Duodenal mucosa (tissue), 2 donors: ENCODE data around the gene MYDGF.

Experiments used
- H3K27ac ChIP-seq: one replicate; pipeline ENCODE4 v1.7.0; 2013; ENCODE audit warnings: low read depth, low read length
- H3K27me3 ChIP-seq, 2 donors: one replicate each; pipeline ENCODE4 v1.7.0; 2013; ENCODE audit warnings: low read length in 2 of 2, control low read depth in 1 of 2; ENCODE audit not compliant: insufficient read depth in 2 of 2, control insufficient read depth in 1 of 2
- H3K36me3 ChIP-seq, 2 donors: one replicate each; pipeline ENCODE4 v1.7.0; 2013; ENCODE audit warnings: low read length in 2 of 2, control low read depth in 1 of 2; ENCODE audit not compliant: insufficient read depth in 2 of 2, control insufficient read depth in 1 of 2
- H3K4me1 ChIP-seq, 2 donors: one replicate each; pipeline ENCODE4 v1.7.0; 2013; ENCODE audit warnings: low read length in 2 of 2, control low read depth in 1 of 2; ENCODE audit not compliant: insufficient read depth in 2 of 2, control insufficient read depth in 1 of 2
- H3K4me3 ChIP-seq, 2 donors: one replicate each; pipeline ENCODE4 v1.7.0; 2013; ENCODE audit warnings: low read length in 2 of 2, low read depth in 1 of 2
- H3K9ac ChIP-seq, 2 donors: one replicate each; pipeline ENCODE4 v1.7.0; 2013; ENCODE audit warnings: low read length in 2 of 2, low read depth in 1 of 2
- H3K9me3 ChIP-seq, 2 donors: one replicate each; pipeline ENCODE4 v1.7.0; 2013; ENCODE audit warnings: low read length in 2 of 2, control low read depth in 1 of 2; ENCODE audit not compliant: control insufficient read depth in 1 of 2

MYDGF gene

DNA sequence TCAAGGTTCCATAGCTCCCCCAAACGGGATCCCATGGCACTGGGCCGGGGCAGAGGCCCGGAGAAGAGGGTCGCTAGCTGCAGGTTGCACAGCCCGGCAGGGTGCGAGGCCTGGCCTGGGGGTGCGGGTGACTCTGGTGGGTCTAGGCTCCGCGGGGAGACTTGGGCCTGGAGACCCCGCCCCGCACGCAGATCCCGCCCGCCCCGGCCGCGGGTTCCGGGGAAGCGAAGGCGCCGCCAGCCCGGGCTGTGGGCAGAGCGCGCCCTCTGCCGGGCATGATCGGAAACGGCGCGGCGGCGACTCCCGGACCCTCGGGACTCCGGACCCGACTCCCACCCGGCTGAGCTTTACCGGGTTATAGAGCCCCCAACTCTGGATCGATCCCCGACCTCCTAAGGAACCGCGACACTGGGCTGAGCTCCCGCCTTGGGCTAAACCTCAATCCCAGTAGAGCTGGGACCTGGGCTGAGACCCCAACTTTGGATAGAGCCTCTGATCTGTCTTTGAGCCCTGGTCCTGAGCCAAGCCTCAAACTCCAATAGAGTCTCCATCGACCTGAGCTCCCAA is 33.9 kb downstream of the MYDGF start:
- peaks cover 7 to 30% of the 10 kb centered on the region in 2 donors for H3K4me1 ChIP-seq
- H3K9ac ChIP-seq: peak overlapping the region; percentile 50 to 69
- no peak overlapping the region for H3K27ac ChIP-seq

DNA sequence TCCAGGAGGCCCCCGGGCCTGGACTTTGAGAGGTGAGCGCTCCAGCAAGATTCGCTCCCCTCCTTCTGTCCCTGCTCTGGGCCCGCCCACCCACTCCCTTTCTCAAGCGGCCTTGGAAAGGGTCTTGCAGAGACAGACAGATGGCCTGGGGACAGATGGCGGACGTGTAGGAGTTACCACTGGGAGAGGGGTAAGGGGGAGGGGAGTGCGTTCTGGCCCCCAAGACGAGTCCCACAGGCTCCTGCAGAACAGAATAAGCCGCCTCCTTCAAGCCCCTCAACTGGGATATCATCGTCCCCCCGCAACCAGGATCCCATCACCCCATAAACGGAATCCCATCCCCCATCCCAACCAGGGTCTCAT is 34.4 kb downstream of the MYDGF start:
- peak overlapping the region; percentile 25 to 50 for H3K9ac ChIP-seq
- H3K36me3 ChIP-seq: no peaks in the 10 kb centered on the region
- peaks cover 0 to 2% of the 10 kb centered on the region in 2 donors for H3K27me3 ChIP-seq
- H3K4me1 ChIP-seq: peaks cover 7 to 25% of the 10 kb centered on the region in 2 donors
- H3K9me3 ChIP-seq: no peaks in the 10 kb centered on the region
- peak overlapping the region; percentile 69 to 73 for H3K4me3 ChIP-seq
- no peak overlapping the region for H3K27ac ChIP-seq

More for the DNA sequence above, 33.9 kb downstream of the MYDGF start:
- H3K4me3 ChIP-seq: peak overlapping the region; percentile 69 to 73
- H3K27me3 ChIP-seq: peaks cover 0 to 2% of the 10 kb centered on the region in 2 donors
- no peaks in the 10 kb centered on the region for H3K9me3 ChIP-seq
- H3K36me3 ChIP-seq: no peaks in the 10 kb centered on the region

GRCh38 chr19:4633140-4633967 is 36.8 kb downstream of the MYDGF start:
- Histone ChIP-seq H3K27ac (no peak overlapping the region), H3K9me3 (no peaks in the 10 kb centered on the region), H3K4me3 (no peak overlapping the region), H3K36me3 (no peaks in the 10 kb centered on the region), H3K4me1 (peaks cover 0 to 7% of the 10 kb centered on the region in 2 donors), H3K27me3 (peaks cover 0 to 2% of the 10 kb centered on the region in 2 donors), H3K9ac (no peak overlapping the region)

DNA sequence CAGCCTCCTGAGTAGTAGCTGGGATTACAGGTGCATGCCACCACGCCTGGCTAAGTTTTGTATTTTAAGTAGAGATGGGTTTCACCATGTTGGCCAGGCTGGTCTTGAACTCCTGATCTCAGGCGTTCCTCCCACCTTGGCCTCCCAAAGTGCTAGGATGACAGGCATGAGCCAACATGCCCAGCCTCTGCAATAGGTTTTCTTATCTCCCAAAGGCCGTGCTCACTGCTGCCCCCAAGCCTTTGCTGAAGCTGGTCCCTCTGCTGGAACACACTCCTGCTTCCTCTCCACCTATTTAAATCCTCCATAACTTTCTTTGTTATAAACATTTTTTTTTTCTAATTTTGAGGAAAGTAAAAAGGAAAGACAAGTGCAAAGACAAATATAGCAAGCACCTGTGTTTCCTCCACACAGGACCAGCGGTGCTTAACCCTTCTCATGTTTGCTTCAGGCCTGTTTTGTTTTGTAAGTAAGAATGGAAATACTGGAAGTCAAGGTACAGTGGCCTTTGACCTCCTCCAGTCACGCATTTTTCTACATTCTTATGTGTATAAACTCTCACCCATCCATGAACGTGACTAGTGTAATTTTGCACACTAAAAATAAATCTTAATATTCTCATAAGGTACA is 45.3 kb downstream of the MYDGF start:
- Histone ChIP-seq H3K27ac (no peak overlapping the region), H3K36me3 (no peaks in the 10 kb centered on the region), H3K9me3 (no peaks in the 10 kb centered on the region), H3K4me3 (no peak overlapping the region), H3K4me1 (no peaks in the 10 kb centered on the region), H3K27me3 (no peaks in the 10 kb centered on the region), H3K9ac (no peak overlapping the region)

- H3K9me3 ChIP-seq: no peaks in the 10 kb centered on the region
- no peak overlapping the region for H3K9ac ChIP-seq
- H3K27ac ChIP-seq: no peak overlapping the region
- no peaks in the 10 kb centered on the region for H3K4me1 ChIP-seq
- no peak overlapping the region for H3K4me3 ChIP-seq
- H3K27me3 ChIP-seq: no peaks in the 10 kb centered on the region
- H3K36me3 ChIP-seq: no peaks in the 10 kb centered on the region
Observed at GRCh38 chr19:4624301-4624700, 45.8 kb downstream of the MYDGF start.

- no peak overlapping the region for H3K4me3 ChIP-seq
- no peak overlapping the region for H3K27ac ChIP-seq
- H3K27me3 ChIP-seq: no peaks in the 10 kb centered on the region
- no peaks in the 10 kb centered on the region for H3K36me3 ChIP-seq
- H3K9me3 ChIP-seq: no peaks in the 10 kb centered on the region
- H3K4me1 ChIP-seq: no peaks in the 10 kb centered on the region
- no peak overlapping the region for H3K9ac ChIP-seq
Observed at GRCh38 chr19:4622695-4623421, 47.3 kb downstream of the MYDGF start.

DNA sequence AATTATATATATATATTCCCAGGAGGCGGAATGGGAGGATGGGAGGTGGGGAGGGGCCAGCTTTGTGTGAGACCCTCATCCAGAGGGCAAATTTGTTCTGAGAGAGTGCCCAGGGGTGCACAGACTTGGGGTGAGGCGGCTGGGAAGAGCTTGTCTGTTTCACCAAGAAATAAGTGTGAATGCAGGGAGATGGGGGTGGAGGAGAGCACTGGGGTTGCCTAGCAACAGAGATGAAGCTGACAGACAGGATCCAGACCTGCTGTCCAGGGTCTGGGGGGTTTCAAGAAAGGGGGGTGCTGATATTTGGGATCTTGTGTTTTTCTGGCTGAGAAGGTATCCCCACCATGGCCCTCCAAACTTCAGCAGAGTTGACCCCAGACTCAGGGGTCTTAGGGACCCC is 49.5 kb downstream of the MYDGF start:
- Histone ChIP-seq H3K9ac (no peak overlapping the region), H3K4me3 (no peak overlapping the region), H3K36me3 (no peaks in the 10 kb centered on the region), H3K27ac (no peak overlapping the region), H3K4me1 (no peaks in the 10 kb centered on the region), H3K9me3 (no peaks in the 10 kb centered on the region), H3K27me3 (no peaks in the 10 kb centered on the region)

GRCh38 chr19:4619668-4620294 is 50.4 kb downstream of the MYDGF start:
- Histone ChIP-seq H3K9me3 (no peaks in the 10 kb centered on the region), H3K36me3 (no peaks in the 10 kb centered on the region), H3K9ac (no peak overlapping the region), H3K27me3 (no peaks in the 10 kb centered on the region), H3K4me1 (no peaks in the 10 kb centered on the region), H3K27ac (no peak overlapping the region), H3K4me3 (no peak overlapping the region)

GRCh38 chr19:4618019-4618418 is 52.1 kb downstream of the MYDGF start:
- Histone ChIP-seq H3K36me3 (no peaks in the 10 kb centered on the region), H3K27ac (no peak overlapping the region), H3K4me1 (no peaks in the 10 kb centered on the region), H3K9me3 (no peaks in the 10 kb centered on the region), H3K9ac (no peak overlapping the region), H3K27me3 (no peaks in the 10 kb centered on the region), H3K4me3 (no peak overlapping the region)
